Naive thymus-derived CD4-positive, alpha-beta T cell (primary cell): ENCODE data around the gene TAGLN2. TPM values are rescaled to one million over a fixed set of nuclear protein-coding genes. Genes with fewer than 3 reads are reported as not detected.

Source experiments
- ATAC-seq: fragments of 150-1000 bp; cut with Tn5 transposase; 2 replicates; pipeline ENCODE4 v1.10.0; 2021; ENCODE audit warnings: mild to moderate bottlenecking, moderate library complexity
- CTCF ChIA-PET: fragments of 350-600 bp; sonication (Branson Sonifier 250); formaldehyde crosslinking; loops from one replicate; lab custom pipeline; 2021; ENCODE audit warnings: antibody characterized with exemption; lab: Charles Lee
- POLR2A ChIA-PET: fragments of 350-600 bp; sonication (Branson Sonifier 250); formaldehyde crosslinking; loops from one replicate; lab custom pipeline; 2021; ENCODE audit warnings: antibody characterized with exemption, inconsistent platforms; lab: Charles Lee
- DNase-seq, 9 donors: peaks; one replicate each; pipeline versions ENCODE4 v3.0.0 to v3.0.0-alpha.2; 2020 to 2022; ENCODE audit warnings: mixed read lengths in 1 of 9
- H3K27ac ChIP-seq: one replicate; pipeline ENCODE4 v1.7.0; 2013; ENCODE audit warnings: mild to moderate bottlenecking, low read depth, low read length, moderate library complexity
- H3K27me3 ChIP-seq, 2 donors: one replicate each; pipeline ENCODE4 v1.7.0; 2013; ENCODE audit warnings: low read length in 2 of 2, mild to moderate bottlenecking in 2 of 2, moderate library complexity in 2 of 2; ENCODE audit not compliant: control insufficient read depth in 2 of 2, insufficient read depth in 2 of 2
- H3K36me3 ChIP-seq, 3 experiments: 1 replicate in 2 of 3; 2 replicates in 1 of 3; pipeline ENCODE4 v1.7.0; 2013; ENCODE audit warnings: low read length in 3 of 3, mild to moderate bottlenecking in 3 of 3, moderate library complexity in 1 of 3; ENCODE audit not compliant: insufficient read depth in 3 of 3, control insufficient read depth in 2 of 3
- H3K4me1 ChIP-seq, 2 donors: one replicate each; pipeline ENCODE4 v1.7.0; 2013; ENCODE audit warnings: low read length in 2 of 2, mild to moderate bottlenecking in 2 of 2, moderate library complexity in 1 of 2; ENCODE audit not compliant: control insufficient read depth in 2 of 2, insufficient read depth in 2 of 2
- H3K4me3 ChIP-seq: 2 replicates; pipeline ENCODE4 v1.7.0; 2013; ENCODE audit warnings: mild to moderate bottlenecking, low read length
- H3K9me3 ChIP-seq, 3 experiments: 1 replicate in 2 of 3; 2 replicates in 1 of 3; pipeline ENCODE4 v1.7.0; 2013; ENCODE audit warnings: low read length in 3 of 3; ENCODE audit not compliant: control insufficient read depth in 2 of 3
- H3K27ac Mint-ChIP-seq, 9 donors: one replicate each; pipeline ENCODE4 v1.8.0; 2020 to 2022; ENCODE audit warnings: mixed read lengths in 9 of 9, mild to moderate bottlenecking in 8 of 9, moderate library complexity in 5 of 9, inconsistent platforms in 2 of 9
- H3K27me3 Mint-ChIP-seq, 5 donors: one replicate each; pipeline ENCODE4 v1.8.0; 2021 to 2022; ENCODE audit warnings: mixed read lengths in 5 of 5, mild to moderate bottlenecking in 1 of 5
- H3K36me3 Mint-ChIP-seq, 5 donors: one replicate each; pipeline ENCODE4 v1.8.0; 2020 to 2022; ENCODE audit warnings: mixed read lengths in 5 of 5, mild to moderate bottlenecking in 3 of 5, inconsistent platforms in 1 of 5
- H3K4me1 Mint-ChIP-seq, 7 donors: one replicate each; pipeline ENCODE4 v1.8.0; 2020 to 2022; ENCODE audit warnings: mixed read lengths in 7 of 7, mild to moderate bottlenecking in 3 of 7, inconsistent platforms in 1 of 7
- H3K4me3 Mint-ChIP-seq, 10 donors: one replicate each; pipeline ENCODE4 v1.8.0; 2020 to 2022; ENCODE audit warnings: mild to moderate bottlenecking in 10 of 10, mixed read lengths in 10 of 10, moderate library complexity in 6 of 10, inconsistent platforms in 2 of 10
- H3K9me3 Mint-ChIP-seq, 11 donors: one replicate each; pipeline ENCODE4 v1.8.0; 2020 to 2022; ENCODE audit warnings: mixed read lengths in 11 of 11, mild to moderate bottlenecking in 4 of 11, inconsistent platforms in 1 of 11, moderate library complexity in 1 of 11
- intact Hi-C, 2 donors: fragments of 100-400 bp; cut with micrococcal nuclease; formaldehyde crosslinking; loops; one replicate each; pipeline ENCODE4 v1.15.1; 2023
- polyA plus RNA-seq, 2 donors: library from polyadenylated mRNA; unstranded; fragments of 300-500 nt; fragmentation: Illumina TruSeq; gene quantifications; one replicate each; pipeline ENCODE4 v1.2.3, GENCODE V29; 2021
- total RNA-seq, 6 experiments: library from RNA in 5 of 6; stranded (reverse) in 5 of 6; gene quantifications; 1 replicate in 5 of 6; 2 replicates in 1 of 6; pipeline ENCODE4 v1.2.3 and lab custom pipeline; 2021 to 2026

Gene TAGLN2
- total RNA-seq (100 to 1,000 TPM; 116 to 450 (median 284) TPM), polyA plus RNA-seq (100 to 1,000 TPM; 449 to 662 TPM), total RNA-seq (lab: John Stamatoyannopoulos, UW) (282 reads per million, percentile 96 among the genes with 10 or more reads in this experiment)

DNA sequence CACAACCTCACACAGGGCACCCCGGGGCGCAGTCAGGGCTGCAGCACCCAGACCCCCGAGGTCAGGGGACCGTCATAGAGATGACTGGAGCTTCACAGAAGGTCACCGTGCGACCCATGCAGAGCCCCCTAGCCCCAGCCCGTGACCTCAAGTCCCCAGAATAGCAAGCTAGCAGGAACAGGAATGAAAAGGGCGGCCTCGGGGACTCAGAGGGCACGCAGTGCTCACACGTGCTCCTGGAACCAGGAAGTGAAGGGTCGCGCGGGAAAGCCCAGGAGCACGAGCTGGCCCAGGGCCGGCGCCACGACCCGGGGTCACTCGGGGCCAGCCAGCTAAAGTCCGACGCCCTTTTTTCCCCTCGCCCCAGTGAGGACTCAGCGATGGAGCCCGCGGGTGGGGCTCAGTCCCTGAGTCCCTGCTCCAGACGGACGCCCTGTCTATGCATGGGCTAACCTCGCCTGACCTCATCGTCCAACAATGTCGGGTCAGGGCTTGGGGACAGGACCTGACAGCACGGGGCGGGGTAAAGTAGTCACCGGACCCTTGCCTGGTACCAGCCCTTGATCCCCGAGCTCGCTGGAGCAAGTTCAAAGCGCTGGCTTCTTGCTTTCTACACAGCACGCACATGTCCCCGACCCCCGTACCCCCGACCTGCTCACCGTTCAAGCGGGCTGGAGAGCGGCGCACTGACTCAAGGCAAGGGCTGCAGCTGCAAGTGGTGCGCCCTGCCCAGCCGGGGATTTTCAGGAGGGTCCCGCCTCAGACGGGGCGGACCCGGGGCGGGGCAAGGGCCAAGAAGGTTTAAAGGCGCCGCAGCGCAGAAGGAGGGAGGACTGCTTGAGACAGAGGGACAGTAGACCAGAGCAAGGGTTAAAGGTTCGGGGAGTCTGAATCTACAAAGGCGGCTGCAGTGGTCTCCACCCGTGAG, at the start of gene TAGLN2:
TAGLN2 (minus strand) TSS at position 717 of the 928 bp plus-strand sequence. CDS start 4,998 bp downstream, outside the sequence.
- Mint-ChIP-seq H3K27me3 (peaks cover 0 to 11% (median 0%) of the 10 kb centered on the region in 5 donors), H3K9me3 (peaks cover 0 to 10% (median 0%) of the 10 kb centered on the region in 11 donors), H3K4me3 (peak within 1 kb of the TSS; percentile 88 to 99 (median 94)), H3K4me1 (peaks cover 35 to 55% (median 47%) of the 10 kb centered on the region in 7 donors), H3K27ac (peak within 1 kb of the TSS; percentile 96 to 100 (median 99)), H3K36me3 (peaks cover 0 to 25% (median 5%) of the 10 kb centered on the region in 5 donors)
- intact Hi-C loops = loop anchor here (1.0 to 10.0 kb wide), 17 partner anchors 11 to 1840 kb away; partner anchors contain the start of genes ATF6 (in 1 of the 2), COPA (in 1 of the 2), DCAF8 (in 1 of the 2) and DUSP23 (in 1 of the 2)
- Histone ChIP-seq H3K4me3 (peak within 1 kb of the TSS; percentile 95), H3K36me3 (peaks cover 0 to 19% (median 2%) of the 10 kb centered on the region in 3 experiments), H3K27me3 (no peaks in the 10 kb centered on the region), H3K27ac (peak within 1 kb of the TSS; percentile 95), H3K4me1 (peaks cover 27 to 35% of the 10 kb centered on the region in 2 donors), H3K9me3 (no peaks in the 10 kb centered on the region)
- CTCF ChIA-PET = interaction anchor here (0.9 to 6.3 kb wide), 10 partner anchors 10 to 159 kb away, joined by 3 to 34 read pairs (median 4); no protein-coding TSS in a partner anchor
- POLR2A ChIA-PET = interaction anchor here (0.6 to 4.6 kb wide), 11 partner anchors 8 to 913 kb away, joined by 3 to 30 read pairs (median 6); partner anchors contain the start of genes IGSF8, IGSF9 and KCNJ10
- ATAC-seq (peak; percentile 63), DNase-seq (peak; percentile 81 to 94 (median 86))

GRCh38 chr1:159974350-159974965, 49.2 kb upstream of the TAGLN2 start:
- Histone ChIP-seq H3K27ac (no peak overlapping the region), H3K4me1 (no peaks in the 10 kb centered on the region), H3K36me3 (no peaks in the 10 kb centered on the region), H3K4me3 (no peak overlapping the region), H3K9me3 (no peaks in the 10 kb centered on the region), H3K27me3 (peaks cover 0 to 3% of the 10 kb centered on the region in 2 donors)
- ChIA-PET CTCF (no interaction called here), POLR2A (no interaction called here)
- ATAC-seq (no peak), DNase-seq (no peak)
- Mint-ChIP-seq H3K4me3 (no peak overlapping the region), H3K36me3 (no peaks in the 10 kb centered on the region), H3K4me1 (peaks cover 0 to 1% (median 0%) of the 10 kb centered on the region in 7 donors), H3K27ac (no peak overlapping the region), H3K9me3 (no peaks in the 10 kb centered on the region), H3K27me3 (peaks cover 13 to 31% (median 17%) of the 10 kb centered on the region in 5 donors)
- intact Hi-C loops = no loop called here

DNA sequence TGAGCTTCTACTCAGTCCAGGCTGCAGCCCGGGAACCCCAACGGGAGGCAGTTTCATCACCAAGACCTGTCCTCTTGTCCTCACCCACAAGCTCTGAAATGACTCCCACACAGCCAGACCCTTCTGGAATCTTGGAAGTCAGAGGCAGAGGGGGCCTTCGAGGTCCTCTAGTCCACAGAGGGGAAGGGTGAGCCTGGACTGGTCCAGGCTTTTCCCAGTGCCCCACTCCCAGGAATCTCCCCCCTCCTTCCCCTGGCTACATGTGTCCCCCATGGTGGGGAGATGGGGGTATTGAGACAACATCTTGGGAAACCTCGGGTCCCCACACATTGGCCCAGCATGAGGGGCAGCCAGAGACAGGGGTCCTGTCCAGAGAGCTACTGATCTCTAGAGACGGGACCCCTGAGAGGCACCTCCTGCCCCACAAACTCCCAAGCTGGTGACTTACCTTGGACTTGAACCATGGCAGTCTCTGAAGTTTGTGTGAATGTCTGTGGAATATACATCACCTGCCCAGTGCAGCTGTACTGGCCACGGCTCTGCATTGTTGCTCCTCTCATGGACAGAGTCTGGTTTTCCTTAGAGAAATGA, 48.1 kb upstream of the TAGLN2 start:
- no peak overlapping the region for H3K27ac Mint-ChIP-seq
- ChIA-PET CTCF (no interaction called here), POLR2A (no interaction called here)
- H3K4me1 Mint-ChIP-seq = peaks cover 0 to 3% (median 0%) of the 10 kb centered on the region in 7 donors
- Histone ChIP-seq H3K4me3 (no peak overlapping the region), H3K4me1 (no peaks in the 10 kb centered on the region), H3K27me3 (peaks cover 0 to 3% of the 10 kb centered on the region in 2 donors), H3K27ac (no peak overlapping the region), H3K9me3 (no peaks in the 10 kb centered on the region), H3K36me3 (no peaks in the 10 kb centered on the region)
- no peak for ATAC-seq
- H3K9me3 Mint-ChIP-seq = no peaks in the 10 kb centered on the region
- H3K4me3 Mint-ChIP-seq = no peak overlapping the region
- H3K27me3 Mint-ChIP-seq = peaks cover 12 to 29% (median 17%) of the 10 kb centered on the region in 5 donors
- no peak for DNase-seq
- intact Hi-C loops = no loop called here
- H3K36me3 Mint-ChIP-seq = no peaks in the 10 kb centered on the region

GRCh38 chr1:159972443-159973205, 47.3 kb upstream of the TAGLN2 start:
- H3K4me1 ChIP-seq = no peaks in the 10 kb centered on the region
- no peak for ATAC-seq
- CTCF ChIA-PET = no interaction called here
- H3K9me3 ChIP-seq = no peaks in the 10 kb centered on the region
- no peak overlapping the region for H3K27ac ChIP-seq
- no peaks in the 10 kb centered on the region for H3K9me3 Mint-ChIP-seq
- intact Hi-C loops = no loop called here
- peaks cover 0 to 3% (median 0%) of the 10 kb centered on the region in 7 donors for H3K4me1 Mint-ChIP-seq
- H3K36me3 ChIP-seq = no peaks in the 10 kb centered on the region
- POLR2A ChIA-PET = no interaction called here
- H3K27ac Mint-ChIP-seq = no peak overlapping the region
- no peak for DNase-seq
- H3K4me3 ChIP-seq = no peak overlapping the region
- H3K36me3 Mint-ChIP-seq = no peaks in the 10 kb centered on the region
- peaks cover 0 to 3% of the 10 kb centered on the region in 2 donors for H3K27me3 ChIP-seq
- H3K4me3 Mint-ChIP-seq = no peak overlapping the region
- H3K27me3 Mint-ChIP-seq = peaks cover 12 to 29% (median 25%) of the 10 kb centered on the region in 5 donors

DNA sequence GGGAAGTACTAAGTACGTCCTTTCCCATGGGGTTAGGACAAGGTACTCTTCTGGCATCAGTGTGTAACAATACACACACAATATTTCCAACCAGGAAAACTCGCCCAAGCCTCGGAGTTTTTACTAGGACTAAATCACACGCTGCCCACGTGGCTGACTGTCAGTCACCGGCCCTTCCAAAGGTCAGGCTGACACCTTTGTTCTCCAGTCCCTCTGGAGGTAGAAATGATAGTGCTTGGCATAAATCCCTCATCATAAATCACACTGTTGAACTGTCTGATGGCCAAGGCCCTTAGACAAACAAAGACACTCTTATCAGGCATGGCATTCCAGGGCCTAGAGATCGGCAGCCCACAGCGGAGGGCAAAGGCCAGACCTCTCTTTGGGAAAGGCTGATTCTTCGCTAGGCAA, 45.6 kb upstream of the TAGLN2 start:
- intact Hi-C loops = no loop called here

More for the DNA sequence above, 45.6 kb upstream of the TAGLN2 start:
- peaks cover 0 to 33% (median 31%) of the 10 kb centered on the region in 5 donors for H3K27me3 Mint-ChIP-seq
- Histone ChIP-seq H3K27me3 (peaks cover 0 to 3% of the 10 kb centered on the region in 2 donors), H3K36me3 (no peaks in the 10 kb centered on the region), H3K4me3 (no peak overlapping the region), H3K9me3 (no peaks in the 10 kb centered on the region), H3K4me1 (no peaks in the 10 kb centered on the region), H3K27ac (no peak overlapping the region)
- H3K4me1 Mint-ChIP-seq = peaks cover 0 to 3% (median 0%) of the 10 kb centered on the region in 7 donors
- H3K9me3 Mint-ChIP-seq = no peaks in the 10 kb centered on the region
- no peak overlapping the region for H3K27ac Mint-ChIP-seq
- H3K36me3 Mint-ChIP-seq = no peaks in the 10 kb centered on the region
- H3K4me3 Mint-ChIP-seq = no peak overlapping the region
- POLR2A ChIA-PET = no interaction called here
- no peak for DNase-seq
- CTCF ChIA-PET = interaction anchor here (0.6 kb wide), 1 partner anchor 173 kb away, joined by 3 read pairs; no protein-coding TSS in a partner anchor
- ATAC-seq = no peak
